Hematopoietic multipotent progenitor cell (in vitro differentiated cells): ENCODE results near the gene AAMDC. TPM values are rescaled to one million over a fixed set of nuclear protein-coding genes. Genes with fewer than 3 reads are reported as not detected.
A peak's percentile ranks its signal among the peaks of the same experiment; 100 is the strongest.
"Not testable (repeated sequence)": the region's sequence is repeated elsewhere in the genome, so short reads cannot be mapped to it uniquely, and the experiment has no call there.

ENCODE experiments used
- DNase-seq, 3 donors: peaks; one replicate each; pipeline ENCODE4 v3.0.0-alpha.2; 2011 to 2015; ENCODE audit warnings: low read depth in 2 of 3, low spot score in 2 of 3
- total RNA-seq: library from RNA; depleted of rRNA; stranded (reverse); fragments of >200 nt; gene quantifications from one replicate; pipeline ENCODE4 v1.2.3, GENCODE V29; 2012

The AAMDC gene
- total RNA-seq, 1 donor = 8.9 TPM

- peak in 1 of 3 donors; percentile 19 for DNase-seq
Measured at GRCh38 chr11:77819921-77820564, 901 bp upstream of the AAMDC start.

- peak in 2 of 3 donors; percentile 8 to 21 for DNase-seq
Measured at GRCh38 chr11:77821349-77821851, 456 bp downstream of the AAMDC start.

- DNase-seq = not testable (repeated sequence)
Measured at GRCh38 chr11:77822126-77822525, 1.2 kb downstream of the AAMDC start.

GRCh38 chr11:77823775-77824174 lies 2.8 kb downstream of the AAMDC start:
- no peak for DNase-seq

DNA sequence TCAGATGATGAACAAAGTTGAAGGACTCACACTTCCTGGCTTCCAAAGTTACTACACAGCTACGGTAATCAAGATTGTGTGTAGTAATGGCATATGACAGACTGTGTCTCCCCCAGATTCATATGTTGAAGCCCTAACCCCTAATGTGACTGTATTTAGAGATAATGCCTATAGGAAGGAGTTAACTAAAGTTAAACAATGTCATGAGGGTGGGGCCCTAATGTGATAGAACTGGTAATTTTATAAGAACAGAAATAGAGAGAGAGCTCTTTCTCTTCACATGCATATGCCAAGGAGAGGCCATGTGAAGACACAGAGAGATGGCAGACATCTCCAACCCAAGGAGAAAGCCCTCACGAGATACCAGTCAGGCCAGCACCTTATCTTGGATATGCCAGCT lies 8.0 kb downstream of the AAMDC start:
- no peak for DNase-seq

DNA sequence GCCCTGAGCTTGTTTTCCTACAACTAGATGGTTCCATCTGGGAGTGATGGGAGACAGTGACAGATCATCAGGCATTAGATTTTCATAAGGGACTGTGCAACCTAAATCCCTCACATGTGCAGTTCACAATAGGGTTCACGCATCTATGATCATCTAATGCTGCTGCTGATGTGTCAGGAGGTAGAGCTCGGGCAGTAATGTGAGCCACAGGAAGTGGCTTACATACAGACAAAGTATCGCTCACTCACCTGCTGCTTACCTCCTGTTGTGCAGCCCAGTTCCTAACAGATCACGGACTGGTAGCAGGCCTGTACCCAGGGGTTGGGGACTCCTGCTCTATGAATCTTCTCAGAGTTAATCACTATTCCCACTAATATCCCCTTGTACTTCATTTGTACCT lies 12.4 kb downstream of the AAMDC start:
- no peak for DNase-seq

- DNase-seq = peak in 2 of 3 donors; percentile 4 to 37
Measured at GRCh38 chr11:77842441-77843121, 21.6 kb downstream of the AAMDC start.

GRCh38 chr11:77843700-77844099 lies 22.8 kb downstream of the AAMDC start:
- DNase-seq = not testable (repeated sequence)

DNA sequence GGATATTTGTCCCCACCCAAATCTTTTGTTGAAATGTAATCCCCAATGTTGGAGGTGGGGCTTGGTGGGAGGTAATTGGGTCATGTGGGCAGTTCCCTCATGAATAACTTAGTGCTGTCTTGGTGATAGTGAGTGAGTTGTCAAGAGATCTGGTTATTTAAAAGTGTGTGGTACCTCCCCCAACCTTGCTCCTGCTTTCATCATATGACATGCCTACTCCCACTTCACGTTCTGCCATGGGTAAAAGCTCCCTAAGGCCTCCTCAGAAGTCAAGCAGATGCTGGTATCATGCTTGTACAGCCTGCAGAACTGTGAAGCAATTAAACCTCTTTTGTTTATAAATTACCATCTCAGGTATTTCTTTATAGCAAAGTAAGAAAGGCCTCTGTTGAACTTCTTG lies 30.6 kb downstream of the AAMDC start:
- no peak for DNase-seq

- peak in 1 of 3 donors; percentile 8 for DNase-seq
Measured at GRCh38 chr11:77854838-77855237, 33.9 kb downstream of the AAMDC start.

DNA sequence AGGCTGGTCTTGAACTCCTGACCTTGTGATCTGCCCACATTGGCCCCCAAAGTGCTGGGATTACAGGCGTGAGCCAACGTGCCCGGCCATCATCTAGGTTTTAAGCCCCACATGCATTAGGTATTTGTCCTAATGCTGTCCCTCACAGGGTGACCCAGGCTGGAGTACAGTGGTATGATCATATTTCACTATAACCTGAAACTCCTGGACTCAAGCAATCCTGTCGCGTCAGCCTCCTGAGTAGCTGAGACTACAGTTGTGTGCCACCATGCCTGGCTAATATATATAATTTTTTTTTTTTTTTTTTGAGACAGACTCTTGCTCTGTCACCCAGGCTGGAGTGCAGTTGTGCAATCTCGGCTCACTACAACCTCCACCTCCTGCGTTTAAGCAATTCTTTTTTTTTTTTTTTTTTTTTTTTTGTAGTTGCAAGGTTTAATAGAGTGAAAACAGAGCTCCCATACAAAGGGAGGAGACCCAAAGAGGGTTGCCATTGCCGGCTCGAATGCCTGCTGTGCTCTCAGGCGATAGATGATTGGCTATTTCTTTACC lies 37.0 kb downstream of the AAMDC start:
- not testable (repeated sequence) for DNase-seq

- not testable (repeated sequence) for DNase-seq
Measured at GRCh38 chr11:77861444-77861843, 40.5 kb downstream of the AAMDC start.

DNA sequence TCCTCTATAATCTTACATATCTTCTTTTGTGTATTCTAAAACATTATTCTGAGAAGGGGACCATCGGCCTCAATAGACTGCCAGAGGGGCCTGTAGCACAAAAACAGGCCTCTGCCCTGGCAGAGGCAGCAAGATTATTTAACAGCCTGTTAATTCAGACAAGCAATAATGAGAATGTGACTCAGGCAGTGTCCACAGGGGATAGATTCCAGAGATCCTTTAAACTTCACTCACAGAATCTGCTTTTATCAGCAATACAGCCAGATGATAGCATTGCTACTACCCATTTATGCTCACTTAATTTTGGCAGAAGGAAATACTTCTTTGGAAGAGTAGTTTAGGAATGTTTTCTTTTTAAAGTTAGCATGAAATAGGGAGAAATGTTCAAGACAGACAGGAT lies 44.9 kb downstream of the AAMDC start:
- DNase-seq = no peak

DNA sequence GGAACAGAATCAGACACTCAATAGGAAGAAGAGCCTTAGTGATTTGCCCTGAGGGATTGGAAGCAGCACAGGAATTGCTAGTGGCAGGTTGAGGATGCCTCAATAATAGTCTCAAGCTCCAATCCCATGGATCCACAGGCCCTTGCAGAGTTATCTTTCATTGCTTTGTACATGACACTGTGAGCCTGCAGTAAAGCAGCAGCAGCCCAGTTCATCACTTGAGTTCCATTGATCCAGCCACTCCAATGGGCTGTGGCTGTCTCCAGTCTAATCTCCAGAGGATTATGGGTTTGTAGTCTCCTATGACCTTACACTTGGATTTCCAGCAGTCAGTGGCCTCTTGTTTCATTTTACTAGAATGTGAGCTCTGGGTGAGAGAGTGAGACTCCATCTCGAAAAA lies 45.4 kb downstream of the AAMDC start:
- DNase-seq = no peak

- DNase-seq = no peak
Measured at GRCh38 chr11:77868744-77869143, 47.8 kb downstream of the AAMDC start.

DNA sequence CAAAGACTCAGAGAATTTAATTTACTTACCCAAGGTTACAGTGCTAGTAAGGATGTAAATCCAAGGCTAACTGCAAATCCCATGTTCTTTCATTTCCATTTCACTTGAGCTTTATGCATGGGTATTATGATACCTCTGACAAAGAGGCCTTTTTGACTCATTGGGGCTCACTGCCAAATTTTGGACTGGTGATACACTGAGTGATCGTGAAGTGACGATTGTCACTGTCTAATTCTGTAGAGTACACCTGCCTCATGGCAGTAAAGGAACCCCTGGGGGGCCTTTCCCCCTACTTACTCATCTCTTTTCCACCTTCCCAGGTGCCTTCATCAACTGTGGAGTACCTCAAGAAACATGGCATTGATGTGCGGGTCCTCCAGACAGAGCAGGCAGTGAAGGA lies 50.9 kb downstream of the AAMDC start:
- DNase-seq = no peak

- no peak for DNase-seq
Measured at GRCh38 chr11:77873345-77873744, 52.4 kb downstream of the AAMDC start.

- no peak for DNase-seq
Measured at GRCh38 chr11:77874206-77874605, 53.3 kb downstream of the AAMDC start.

GRCh38 chr11:77876045-77876444 lies 55.1 kb downstream of the AAMDC start:
- no peak for DNase-seq

GRCh38 chr11:77878247-77878646 lies 57.3 kb downstream of the AAMDC start:
- not testable (repeated sequence) for DNase-seq

GRCh38 chr11:77879218-77879617 lies 58.3 kb downstream of the AAMDC start:
- peak in 2 of 3 donors; percentile 15 to 58 for DNase-seq

DNA sequence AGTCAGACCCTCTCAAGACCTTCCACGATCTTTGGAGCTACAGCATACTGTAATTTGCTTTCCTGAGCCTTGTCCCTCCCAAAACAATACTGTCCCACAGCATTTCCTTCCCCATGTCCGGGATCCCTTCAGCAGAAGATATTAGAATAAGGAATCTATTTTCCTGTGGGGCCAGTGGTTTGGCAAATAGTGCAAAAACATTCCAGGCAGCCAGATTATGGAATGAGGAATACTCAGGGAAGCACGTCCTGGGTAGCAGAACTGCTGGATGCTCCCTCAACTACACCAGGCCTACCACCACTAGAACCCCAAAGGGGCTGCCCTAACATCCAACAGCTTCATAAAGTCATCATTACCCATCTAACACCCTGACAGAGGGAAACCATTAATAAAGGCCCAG lies 61.5 kb downstream of the AAMDC start:
- no peak for DNase-seq
